DOHH2 (cell line): Measurements from ENCODE around the gene ZNF12.

Experiments used
- EZH2phosphoT487 ChIP-seq: fragments of 200-600 bp; sonication (generic); IDR thresholded peaks from 2 replicates; pipeline ENCODE4 v1.6.1; 2017; ENCODE audit warnings: borderline replicate concordance, mild to moderate bottlenecking, antibody characterized with exemption, low read length, moderate library complexity, mixed read lengths
- TF ChIP-seq, protein P1 (sequence below): fragments of 200-600 bp; sonication (generic); IDR thresholded peaks from one replicate; pipeline ENCODE4 v1.5.1; 2014; ENCODE audit warnings: antibody characterized with exemption, mild to moderate bottlenecking, low read depth, low read length; ENCODE audit not compliant: poor library complexity, severe bottlenecking

DNA sequence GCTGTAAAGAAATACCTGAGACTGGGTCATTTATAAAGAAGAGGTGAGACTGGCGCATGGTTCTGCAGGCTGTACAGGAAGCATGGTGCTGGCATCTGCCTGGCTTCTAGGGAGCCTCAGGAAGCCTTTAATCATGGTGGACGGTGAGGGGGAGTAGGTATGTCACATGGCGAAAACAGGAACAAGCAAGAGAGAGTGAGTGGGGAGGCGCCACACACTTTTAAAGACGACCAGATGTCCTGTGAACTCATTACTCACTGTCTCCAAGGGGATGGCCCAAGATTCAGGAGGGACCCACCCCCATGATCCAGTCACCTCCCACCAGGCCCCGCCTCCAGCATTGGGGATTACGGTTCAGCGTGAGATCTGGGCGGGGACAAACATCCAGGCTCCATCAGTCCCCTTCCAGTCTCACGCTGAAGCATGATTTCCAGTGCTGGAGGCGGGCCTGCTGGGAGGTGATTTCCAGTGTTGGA, 66.5 kb downstream of the ZNF12 start:
- TF ChIP-seq, protein P1, sequence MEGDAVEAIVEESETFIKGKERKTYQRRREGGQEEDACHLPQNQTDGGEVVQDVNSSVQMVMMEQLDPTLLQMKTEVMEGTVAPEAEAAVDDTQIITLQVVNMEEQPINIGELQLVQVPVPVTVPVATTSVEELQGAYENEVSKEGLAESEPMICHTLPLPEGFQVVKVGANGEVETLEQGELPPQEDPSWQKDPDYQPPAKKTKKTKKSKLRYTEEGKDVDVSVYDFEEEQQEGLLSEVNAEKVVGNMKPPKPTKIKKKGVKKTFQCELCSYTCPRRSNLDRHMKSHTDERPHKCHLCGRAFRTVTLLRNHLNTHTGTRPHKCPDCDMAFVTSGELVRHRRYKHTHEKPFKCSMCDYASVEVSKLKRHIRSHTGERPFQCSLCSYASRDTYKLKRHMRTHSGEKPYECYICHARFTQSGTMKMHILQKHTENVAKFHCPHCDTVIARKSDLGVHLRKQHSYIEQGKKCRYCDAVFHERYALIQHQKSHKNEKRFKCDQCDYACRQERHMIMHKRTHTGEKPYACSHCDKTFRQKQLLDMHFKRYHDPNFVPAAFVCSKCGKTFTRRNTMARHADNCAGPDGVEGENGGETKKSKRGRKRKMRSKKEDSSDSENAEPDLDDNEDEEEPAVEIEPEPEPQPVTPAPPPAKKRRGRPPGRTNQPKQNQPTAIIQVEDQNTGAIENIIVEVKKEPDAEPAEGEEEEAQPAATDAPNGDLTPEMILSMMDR: no peak
- TF ChIP-seq EZH2phosphoT487: no peak
